ENCODE data around the gene NTNG1. TPM values are rescaled to one million over a fixed set of nuclear protein-coding genes. Genes with fewer than 3 reads are reported as not detected.

Gene NTNG1
- total and polyA plus RNA-seq, 8 donors = 5.7 to 28.0 (median 22.3) TPM

GRCh38 chr1:107276247-107276646 is 135.4 kb downstream of the NTNG1 start:
- Histone ChIP-seq H3K27ac (no peak overlapping the region), H3K27me3 (no peaks in the 10 kb centered on the region), H3K4me3 (no peak overlapping the region), H3K9me3 (no peaks in the 10 kb centered on the region), H3K36me3 (no peaks in the 10 kb centered on the region), H3K4me1 (no peaks in the 10 kb centered on the region)
- TF ChIP-seq CTCF (IDR thresholded peaks at IDR 0.05) = no peak
- ATAC-seq (no peak), DNase-seq (no peak)
- intact Hi-C loops (cut with DNase I) = loop anchor here in 1 of 2 donors (10.0 kb wide), 1 partner anchor 259 kb away; no protein-coding TSS in a partner anchor

- Histone ChIP-seq H3K27ac (no peak overlapping the region), H3K4me1 (no peaks in the 10 kb centered on the region), H3K27me3 (no peaks in the 10 kb centered on the region), H3K36me3 (no peaks in the 10 kb centered on the region), H3K4me3 (no peak overlapping the region), H3K9me3 (no peaks in the 10 kb centered on the region)
- ATAC-seq (peak; percentile 38), DNase-seq (peak in 2 of 4 donors; percentile 13 to 44)
- peak; percentile 24 to 32 for TF ChIP-seq CTCF (IDR thresholded peaks at IDR 0.05)
- intact Hi-C loops (cut with DNase I) = loop anchor here in 1 of 2 donors (10.0 kb wide), 1 partner anchor 258 kb away; no protein-coding TSS in a partner anchor
These were observed 136.2 kb downstream of the NTNG1 start for GRCh38 chr1:107277022-107277421.

- TF ChIP-seq CTCF (IDR thresholded peaks at IDR 0.05) = no peak
- intact Hi-C loops (cut with DNase I) = no loop called here
- Histone ChIP-seq H3K4me1 (no peaks in the 10 kb centered on the region), H3K9me3 (no peaks in the 10 kb centered on the region), H3K27ac (no peak overlapping the region), H3K36me3 (no peaks in the 10 kb centered on the region), H3K4me3 (no peak overlapping the region), H3K27me3 (no peaks in the 10 kb centered on the region)
- ATAC-seq = no peak
- DNase-seq = no peak
These were observed 145.3 kb downstream of the NTNG1 start for GRCh38 chr1:107286125-107286524.

GRCh38 chr1:107291987-107292386 is 151.1 kb downstream of the NTNG1 start:
- no peak overlapping the region for H3K27ac ChIP-seq
- ATAC-seq (no peak), DNase-seq (no peak)
- no peaks in the 10 kb centered on the region for H3K9me3 ChIP-seq
- H3K27me3 ChIP-seq = no peaks in the 10 kb centered on the region
- intact Hi-C loops (cut with DNase I) = no loop called here
- TF ChIP-seq CTCF (IDR thresholded peaks at IDR 0.05) = no peak
- H3K36me3 ChIP-seq = no peaks in the 10 kb centered on the region
- no peak overlapping the region for H3K4me3 ChIP-seq
- no peaks in the 10 kb centered on the region for H3K4me1 ChIP-seq

- Histone ChIP-seq H3K9me3 (no peaks in the 10 kb centered on the region), H3K4me3 (no peak overlapping the region), H3K27ac (no peak overlapping the region), H3K4me1 (no peaks in the 10 kb centered on the region), H3K36me3 (no peaks in the 10 kb centered on the region), H3K27me3 (no peaks in the 10 kb centered on the region)
- intact Hi-C loops (cut with DNase I) = no loop called here
- TF ChIP-seq CTCF (IDR thresholded peaks at IDR 0.05) = no peak
- DNase-seq (no peak), ATAC-seq (no peak)
These were observed 153.2 kb downstream of the NTNG1 start for GRCh38 chr1:107293901-107294613.
